ENCODE data around the gene SUCO.
A peak's percentile ranks its signal among the peaks of the same experiment; 100 is the strongest.

SUCO gene

GRCh38 chr1:172499636-172500141 is 33.3 kb upstream of the SUCO start:
- FAIRE-seq (no peak), DNase-seq (ENCODE audit: insufficient read length, low spot score) (no peak)
- no peak for TF ChIP-seq CTCF (IDR thresholded peaks at IDR 0.05; ENCODE audit: insufficient read depth, missing control alignments)

GRCh38 chr1:172500207-172500606 is 32.7 kb upstream of the SUCO start:
- FAIRE-seq, result no peak
- no peak for DNase-seq (ENCODE audit: insufficient read length, low spot score)

GRCh38 chr1:172507741-172508140 is 25.2 kb upstream of the SUCO start:
- no peak for FAIRE-seq
- no peak for DNase-seq (ENCODE audit: insufficient read length, low spot score)
- no peak for TF ChIP-seq CTCF (IDR thresholded peaks at IDR 0.05; ENCODE audit: insufficient read depth, missing control alignments)

More at GRCh38 chr1:172500207-172500606, 32.7 kb upstream of the SUCO start:
- no peak for TF ChIP-seq CTCF (IDR thresholded peaks at IDR 0.05; ENCODE audit: insufficient read depth, missing control alignments)

GRCh38 chr1:172510479-172510878 is 22.5 kb upstream of the SUCO start:
- DNase-seq (ENCODE audit: insufficient read length, low spot score) (no peak), FAIRE-seq (no peak)
- TF ChIP-seq CTCF (IDR thresholded peaks at IDR 0.05; ENCODE audit: insufficient read depth, missing control alignments), result no peak

- FAIRE-seq, result no peak
- DNase-seq (ENCODE audit: insufficient read length, low spot score), result no peak
- TF ChIP-seq CTCF (IDR thresholded peaks at IDR 0.05; ENCODE audit: insufficient read depth, missing control alignments), result no peak
These were observed 20.4 kb upstream of the SUCO start for GRCh38 chr1:172512591-172512990.

GRCh38 chr1:172513479-172513878 is 19.5 kb upstream of the SUCO start:
- no peak for TF ChIP-seq CTCF (IDR thresholded peaks at IDR 0.05; ENCODE audit: insufficient read depth, missing control alignments)
- peak; percentile 11 for FAIRE-seq

GRCh38 chr1:172514108-172514507 is 18.8 kb upstream of the SUCO start:
- FAIRE-seq, result no peak
- TF ChIP-seq CTCF (IDR thresholded peaks at IDR 0.05; ENCODE audit: insufficient read depth, missing control alignments), result no peak
- DNase-seq (ENCODE audit: insufficient read length, low spot score), result no peak

More at GRCh38 chr1:172513479-172513878, 19.5 kb upstream of the SUCO start:
- DNase-seq (ENCODE audit: insufficient read length, low spot score), result no peak

Measured in D721Med (cell line).